ENCODE data around the gene HSPA12B.

GRCh38 chr20:3744806-3745685 lies 12.6 kb downstream of the HSPA12B start:
- TF ChIP-seq GATA2 (IDR thresholded peaks at IDR 0.05; ENCODE audit: insufficient read depth, insufficient read length, low read depth, low read length) = no peak
- TF ChIP-seq FOS (IDR thresholded peaks at IDR 0.05; ENCODE audit: borderline replicate concordance, insufficient read depth, low read length) = no peak
- TF ChIP-seq CTCF (IDR thresholded peaks at IDR 0.05; ENCODE audit: extremely low read depth in 1 of 2, insufficient read depth in 1 of 2, low read depth in 1 of 2, low read length in 2 of 2) = no peak
- TF ChIP-seq POLR2AphosphoS5 (IDR thresholded peaks at IDR 0.05; ENCODE audit: insufficient read depth, low read depth, low read length) = no peak
- TF ChIP-seq POLR2A (IDR thresholded peaks at IDR 0.05; ENCODE audit: low read depth, low read length) = no peak
- no peak for TF ChIP-seq EZH2 (IDR thresholded peaks at IDR 0.05; ENCODE audit: borderline replicate concordance, low read depth, low read length, severe bottlenecking)
